ENCODE data around the gene FKBP7.

- TF ChIP-seq CTCF (IDR thresholded peaks at IDR 0.05): no peak
- no peak for TF ChIP-seq POLR2A (IDR thresholded peaks at IDR 0.05)
Observed at GRCh38 chr2:178441426-178441825, 37.0 kb downstream of the FKBP7 start.
